Astrocyte of the cerebellum (primary cell): Measurements from ENCODE around the gene COL23A1.

ENCODE experiments used
- DNase-seq: peaks from one replicate; pipeline ENCODE4 v3.0.0-alpha.2; 2011; ENCODE audit warnings: low read depth
- H3K4me3 ChIP-seq: 2 replicates; pipeline ENCODE4 v1.5.1; 2011; ENCODE audit warnings: mild to moderate bottlenecking, low read depth, low read length, moderate library complexity
- CTCF ChIP-seq: IDR thresholded peaks from 2 replicates; pipeline ENCODE4 v1.5.1; 2012; ENCODE audit warnings: low read length, low read depth, moderate library complexity, mild to moderate bottlenecking; ENCODE audit errors: missing control alignments
- in situ Hi-C: cut with HindIII; loops from 2 replicates; pipeline ENCODE4 v1.10.0; 2017; ENCODE audit warnings: low sequenced_read_pairs

The COL23A1 gene

DNA sequence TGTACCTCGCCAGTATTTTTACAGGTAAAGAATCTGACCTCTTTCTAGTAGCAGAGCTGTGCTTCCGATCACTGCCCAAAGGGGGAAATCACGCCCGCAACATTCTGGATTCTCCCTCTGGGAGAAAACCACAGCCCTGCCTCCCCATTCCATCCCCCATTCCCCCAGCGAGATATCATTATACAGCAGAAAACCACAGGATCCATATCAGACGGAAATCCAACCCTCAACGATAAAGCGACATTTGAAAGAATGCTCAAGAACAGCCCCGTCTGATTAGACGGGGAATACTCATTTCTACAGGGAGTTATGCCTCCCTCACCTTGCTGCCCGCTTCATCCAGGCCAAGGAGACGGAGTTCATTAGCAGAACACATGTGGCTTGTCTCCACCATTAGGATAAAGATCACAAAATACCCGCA is 172.8 kb downstream of the COL23A1 start:
- TF ChIP-seq CTCF: no peak
- DNase-seq: no peak
- in situ Hi-C loops: no loop called here
- H3K4me3 ChIP-seq: no peak overlapping the region

GRCh38 chr5:178416919-178417318 is 173.3 kb downstream of the COL23A1 start:
- no peak overlapping the region for H3K4me3 ChIP-seq
- in situ Hi-C loops: no loop called here
- no peak for TF ChIP-seq CTCF
- no peak for DNase-seq

DNA sequence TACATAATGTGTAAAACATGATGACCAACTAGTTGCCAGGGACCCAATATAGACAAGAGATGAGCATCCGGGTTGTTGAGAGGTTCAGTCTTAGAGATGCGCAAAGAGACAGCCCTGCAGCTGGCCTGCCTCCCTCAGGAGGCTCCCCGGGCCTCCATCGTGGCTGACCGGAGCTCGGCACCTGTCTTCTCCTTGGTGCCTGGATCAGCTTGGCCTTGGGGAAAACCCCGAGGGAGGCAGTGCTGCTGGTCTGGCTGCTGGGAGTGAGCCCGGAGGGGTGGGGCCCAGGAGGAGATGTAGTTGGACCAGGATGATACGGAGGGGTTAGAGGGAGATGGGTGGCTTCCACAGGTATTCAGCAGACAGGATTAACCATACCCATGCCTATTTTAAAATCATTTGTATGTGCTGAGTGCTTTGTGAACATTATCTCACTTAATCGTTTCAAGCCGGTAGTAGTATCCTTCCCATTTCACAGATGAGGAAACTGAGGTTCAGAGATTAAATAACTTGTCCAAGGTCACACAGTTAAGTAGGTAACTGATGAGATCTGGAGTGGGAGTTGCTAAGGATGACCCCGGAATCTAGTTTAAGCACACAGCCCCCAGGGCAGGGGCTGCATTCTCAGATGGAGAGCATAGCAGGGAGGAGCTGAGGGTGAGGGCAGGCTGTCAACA is 173.8 kb downstream of the COL23A1 start:
- in situ Hi-C loops: no loop called here
- no peak for TF ChIP-seq CTCF
- no peak for DNase-seq
- H3K4me3 ChIP-seq: no peak overlapping the region

GRCh38 chr5:178415353-178415752 is 174.8 kb downstream of the COL23A1 start:
- DNase-seq: no peak
- no peak for TF ChIP-seq CTCF
- in situ Hi-C loops: no loop called here
- no peak overlapping the region for H3K4me3 ChIP-seq

DNA sequence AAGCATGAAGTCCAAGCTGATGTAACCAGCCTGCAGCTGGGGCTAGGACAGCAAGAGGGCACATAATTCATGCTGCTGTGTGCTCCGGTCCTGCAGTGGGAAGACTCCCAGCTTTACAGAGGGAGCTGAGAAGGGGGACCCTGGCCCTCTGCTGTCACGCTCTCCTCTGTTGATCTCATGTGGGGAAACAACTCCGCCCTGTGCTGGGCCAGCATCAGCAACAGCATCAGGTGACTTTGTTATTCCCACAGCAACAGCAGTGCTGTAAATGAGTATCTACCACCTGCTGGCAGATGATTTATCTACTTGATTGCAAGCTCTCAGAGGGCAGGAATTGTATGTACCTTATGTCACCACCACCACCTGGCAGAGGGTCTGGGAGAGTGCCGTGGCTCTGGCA is 176.2 kb downstream of the COL23A1 start:
- no peak for TF ChIP-seq CTCF
- no peak for DNase-seq
- no peak overlapping the region for H3K4me3 ChIP-seq
- in situ Hi-C loops: no loop called here

- H3K4me3 ChIP-seq: no peak overlapping the region
- DNase-seq: no peak
- in situ Hi-C loops: no loop called here
- no peak for TF ChIP-seq CTCF
These were observed 179.1 kb downstream of the COL23A1 start for GRCh38 chr5:178411083-178411482.
